Upper lobe of left lung (tissue), 6 donors: ENCODE data around the gene RFT1. TPM values are rescaled to one million over a fixed set of nuclear protein-coding genes. Genes with fewer than 3 reads are reported as not detected.
"Not testable (repeated sequence)": the region's sequence is repeated elsewhere in the genome, so short reads cannot be mapped to it uniquely, and the experiment has no call there.

Experiments
- ATAC-seq, 2 donors: fragments of 200-7000 bp; cut with Tn5 transposase; one replicate each; pipeline ENCODE4 v1.9.1; 2022; ENCODE audit warnings: mild to moderate bottlenecking in 2 of 2, moderate library complexity in 2 of 2; ENCODE audit not compliant: low FRiP score in 2 of 2
- DNase-seq, 2 donors: peaks; one replicate each; pipeline ENCODE4 v3.0.0-alpha.2; 2019 to 2020
- H3K27ac ChIP-seq, 4 donors: fragments of 200-600 bp; sonication (generic); one replicate each; pipeline ENCODE4 v1.5.1; 2016 to 2019
- H3K27me3 ChIP-seq, 4 donors: fragments of 200-600 bp; sonication (generic); one replicate each; pipeline ENCODE4 v1.5.1; 2017 to 2019
- H3K36me3 ChIP-seq, 4 donors: fragments of 200-600 bp; sonication (generic); one replicate each; pipeline ENCODE4 v1.5.1; 2016 to 2019
- H3K4me1 ChIP-seq, 4 donors: fragments of 200-600 bp; sonication (generic); one replicate each; pipeline ENCODE4 v1.5.1; 2018 to 2019
- H3K4me3 ChIP-seq, 4 donors: fragments of 200-600 bp; sonication (generic); one replicate each; pipeline ENCODE4 v1.5.1; 2017 to 2019; ENCODE audit warnings: mild to moderate bottlenecking in 2 of 4, moderate library complexity in 1 of 4
- H3K9me3 ChIP-seq, 4 donors: fragments of 200-600 bp; sonication (generic); one replicate each; pipeline ENCODE4 v1.5.1; 2018 to 2019
- CTCF ChIP-seq, 6 experiments: fragments of 450-650 bp in 4 of 6; fragments of 200-600 bp in 2 of 6; sonication (generic) in 2 of 6; IDR thresholded peaks; one replicate each; pipeline ENCODE4 v1.5.1; 2016 to 2019; ENCODE audit warnings: antibody characterized with exemption in 6 of 6
- EP300 ChIP-seq, 4 donors: sonication (generic); formaldehyde crosslinking; IDR thresholded peaks; one replicate each; pipeline ENCODE4 v1.5.1; 2017; ENCODE audit warnings: antibody characterized with exemption in 4 of 4, control low read depth in 2 of 4
- POLR2A ChIP-seq, 4 donors: fragments of 450-650 bp; IDR thresholded peaks; one replicate each; pipeline ENCODE4 v1.5.1; 2016 to 2017; ENCODE audit warnings: antibody characterized with exemption in 4 of 4, mild to moderate bottlenecking in 2 of 4
- POLR2AphosphoS5 ChIP-seq, 2 donors: sonication (generic); formaldehyde crosslinking; IDR thresholded peaks; one replicate each; pipeline ENCODE4 v1.5.1; 2017; ENCODE audit warnings: antibody characterized with exemption in 2 of 2
- WGBS, 2 donors: methylation state at CpG; one replicate each; pipeline ENCODE4 v1.1.5; 2017 to 2018; 5-methylcytosine and 5-hydroxymethylcytosine counted together
- total RNA-seq, 6 donors: library from RNA; depleted of rRNA in 4 of 6; stranded (reverse); fragments of >200 nt in 4 of 6; gene quantifications; one replicate each; pipeline versions ENCODE4 v1.1.0 to v1.2.1, GENCODE V29; 2016 to 2021
- donor health status: DM: no; HTN: no; CAD: no; lungs with moderate emphysema.
- donor health status: DM: no; HTN: yes; CAD: no; lungs with severe emphysema.

RFT1 gene
- total RNA-seq, 6 donors from 2014 or later = 5.1 to 19.9 (median 12.8) TPM

GRCh38 chr3:53153980-53154379, 23.7 kb upstream of the RFT1 start:
- DNase-seq (no peak), ATAC-seq (no peak)
- Histone ChIP-seq H3K9me3 (no peaks in the 10 kb centered on the region), H3K4me3 (no peak overlapping the region), H3K27ac (peak overlapping the region in 2 of 4 donors; percentile 70 to 99), H3K4me1 (peaks cover 5 to 89% (median 67%) of the 10 kb centered on the region in 4 donors), H3K36me3 (no peaks in the 10 kb centered on the region), H3K27me3 (no peaks in the 10 kb centered on the region)
- no peak for TF ChIP-seq POLR2AphosphoS5 (IDR thresholded peaks at IDR 0.05)
- TF ChIP-seq CTCF (IDR thresholded peaks at IDR 0.05) = no peak
- TF ChIP-seq EP300 (IDR thresholded peaks at IDR 0.05) = no peak
- no peak for TF ChIP-seq POLR2A (IDR thresholded peaks at IDR 0.05)
- WGBS, 2 donors = 67 to 75% methylated on average over 5 to 6 of the region's 6 CpGs

GRCh38 chr3:53153264-53153823, 23.1 kb upstream of the RFT1 start:
- H3K27ac ChIP-seq = peak overlapping the region in 2 of 4 donors; percentile 70 to 99
- TF ChIP-seq POLR2AphosphoS5 (IDR thresholded peaks at IDR 0.05) (no peak), CTCF (IDR thresholded peaks at IDR 0.05) (no peak), EP300 (IDR thresholded peaks at IDR 0.05) (no peak), POLR2A (IDR thresholded peaks at IDR 0.05) (no peak)
- WGBS, 2 donors = 68 to 80% methylated on average over 3 of the region's 3 CpGs
- no peaks in the 10 kb centered on the region for H3K36me3 ChIP-seq
- ATAC-seq (no peak), DNase-seq (no peak)
- H3K4me1 ChIP-seq = peaks cover 5 to 85% (median 62%) of the 10 kb centered on the region in 4 donors
- H3K4me3 ChIP-seq = no peak overlapping the region
- H3K27me3 ChIP-seq = no peaks in the 10 kb centered on the region
- no peaks in the 10 kb centered on the region for H3K9me3 ChIP-seq

GRCh38 chr3:53151870-53152660, 21.8 kb upstream of the RFT1 start:
- WGBS, 2 donors = 84 to 91% methylated on average over 9 to 20 of the region's 20 CpGs
- DNase-seq (peak in 1 of 2 donors; percentile 51), ATAC-seq (no peak)
- Histone ChIP-seq H3K4me1 (peaks cover 5 to 84% (median 57%) of the 10 kb centered on the region in 4 donors), H3K9me3 (no peaks in the 10 kb centered on the region), H3K27ac (peak overlapping the region in 2 of 4 donors; percentile 53 to 83), H3K36me3 (no peaks in the 10 kb centered on the region), H3K27me3 (no peaks in the 10 kb centered on the region), H3K4me3 (no peak overlapping the region)
- no peak for TF ChIP-seq POLR2A (IDR thresholded peaks at IDR 0.05)
- TF ChIP-seq CTCF (IDR thresholded peaks at IDR 0.05) = no peak
- no peak for TF ChIP-seq POLR2AphosphoS5 (IDR thresholded peaks at IDR 0.05)
- no peak for TF ChIP-seq EP300 (IDR thresholded peaks at IDR 0.05)

GRCh38 chr3:53151465-53151864, 21.2 kb upstream of the RFT1 start:
- H3K27ac ChIP-seq = peak overlapping the region in 3 of 4 donors; percentile 53 to 83 (median 66)

GRCh38 chr3:53151086-53151438, 20.8 kb upstream of the RFT1 start:
- WGBS, 2 donors = 70 to 86% methylated on average over 9 of the region's 9 CpGs
- H3K4me1 ChIP-seq = peaks cover 10 to 83% (median 52%) of the 10 kb centered on the region in 4 donors
- H3K27ac ChIP-seq = peak overlapping the region in 3 of 4 donors; percentile 53 to 83 (median 66)

More at GRCh38 chr3:53151465-53151864, 21.2 kb upstream of the RFT1 start:
- 88 to 96% methylated on average over 5 of the region's 5 CpGs for WGBS, 2 donors
- no peaks in the 10 kb centered on the region for H3K9me3 ChIP-seq
- H3K36me3 ChIP-seq = no peaks in the 10 kb centered on the region
- H3K27me3 ChIP-seq = no peaks in the 10 kb centered on the region
- peaks cover 7 to 83% (median 54%) of the 10 kb centered on the region in 4 donors for H3K4me1 ChIP-seq
- no peak overlapping the region for H3K4me3 ChIP-seq
- ATAC-seq = no peak
- no peak for DNase-seq
- TF ChIP-seq POLR2AphosphoS5 (IDR thresholded peaks at IDR 0.05) = no peak

More at GRCh38 chr3:53151086-53151438, 20.8 kb upstream of the RFT1 start:
- not testable (repeated sequence) for H3K9me3 ChIP-seq, H3K4me3 ChIP-seq, H3K27me3 ChIP-seq, ATAC-seq, H3K36me3 ChIP-seq
- peak in 1 of 2 donors; percentile 62 for DNase-seq
